Duodenal mucosa (tissue), 2 donors: Measurements from ENCODE around the gene RAP1GDS1.

Experiments used
- H3K27ac ChIP-seq: one replicate; pipeline ENCODE4 v1.7.0; 2013; ENCODE audit warnings: low read depth, low read length
- H3K27me3 ChIP-seq, 2 donors: one replicate each; pipeline ENCODE4 v1.7.0; 2013; ENCODE audit warnings: low read length in 2 of 2, control low read depth in 1 of 2; ENCODE audit not compliant: insufficient read depth in 2 of 2, control insufficient read depth in 1 of 2
- H3K36me3 ChIP-seq, 2 donors: one replicate each; pipeline ENCODE4 v1.7.0; 2013; ENCODE audit warnings: low read length in 2 of 2, control low read depth in 1 of 2; ENCODE audit not compliant: insufficient read depth in 2 of 2, control insufficient read depth in 1 of 2
- H3K4me1 ChIP-seq, 2 donors: one replicate each; pipeline ENCODE4 v1.7.0; 2013; ENCODE audit warnings: low read length in 2 of 2, control low read depth in 1 of 2; ENCODE audit not compliant: insufficient read depth in 2 of 2, control insufficient read depth in 1 of 2
- H3K4me3 ChIP-seq, 2 donors: one replicate each; pipeline ENCODE4 v1.7.0; 2013; ENCODE audit warnings: low read length in 2 of 2, low read depth in 1 of 2
- H3K9ac ChIP-seq, 2 donors: one replicate each; pipeline ENCODE4 v1.7.0; 2013; ENCODE audit warnings: low read length in 2 of 2, low read depth in 1 of 2
- H3K9me3 ChIP-seq, 2 donors: one replicate each; pipeline ENCODE4 v1.7.0; 2013; ENCODE audit warnings: low read length in 2 of 2, control low read depth in 1 of 2; ENCODE audit not compliant: control insufficient read depth in 1 of 2

Gene RAP1GDS1, protein sequence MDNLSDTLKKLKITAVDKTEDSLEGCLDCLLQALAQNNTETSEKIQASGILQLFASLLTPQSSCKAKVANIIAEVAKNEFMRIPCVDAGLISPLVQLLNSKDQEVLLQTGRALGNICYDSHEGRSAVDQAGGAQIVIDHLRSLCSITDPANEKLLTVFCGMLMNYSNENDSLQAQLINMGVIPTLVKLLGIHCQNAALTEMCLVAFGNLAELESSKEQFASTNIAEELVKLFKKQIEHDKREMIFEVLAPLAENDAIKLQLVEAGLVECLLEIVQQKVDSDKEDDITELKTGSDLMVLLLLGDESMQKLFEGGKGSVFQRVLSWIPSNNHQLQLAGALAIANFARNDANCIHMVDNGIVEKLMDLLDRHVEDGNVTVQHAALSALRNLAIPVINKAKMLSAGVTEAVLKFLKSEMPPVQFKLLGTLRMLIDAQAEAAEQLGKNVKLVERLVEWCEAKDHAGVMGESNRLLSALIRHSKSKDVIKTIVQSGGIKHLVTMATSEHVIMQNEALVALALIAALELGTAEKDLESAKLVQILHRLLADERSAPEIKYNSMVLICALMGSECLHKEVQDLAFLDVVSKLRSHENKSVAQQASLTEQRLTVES

DNA sequence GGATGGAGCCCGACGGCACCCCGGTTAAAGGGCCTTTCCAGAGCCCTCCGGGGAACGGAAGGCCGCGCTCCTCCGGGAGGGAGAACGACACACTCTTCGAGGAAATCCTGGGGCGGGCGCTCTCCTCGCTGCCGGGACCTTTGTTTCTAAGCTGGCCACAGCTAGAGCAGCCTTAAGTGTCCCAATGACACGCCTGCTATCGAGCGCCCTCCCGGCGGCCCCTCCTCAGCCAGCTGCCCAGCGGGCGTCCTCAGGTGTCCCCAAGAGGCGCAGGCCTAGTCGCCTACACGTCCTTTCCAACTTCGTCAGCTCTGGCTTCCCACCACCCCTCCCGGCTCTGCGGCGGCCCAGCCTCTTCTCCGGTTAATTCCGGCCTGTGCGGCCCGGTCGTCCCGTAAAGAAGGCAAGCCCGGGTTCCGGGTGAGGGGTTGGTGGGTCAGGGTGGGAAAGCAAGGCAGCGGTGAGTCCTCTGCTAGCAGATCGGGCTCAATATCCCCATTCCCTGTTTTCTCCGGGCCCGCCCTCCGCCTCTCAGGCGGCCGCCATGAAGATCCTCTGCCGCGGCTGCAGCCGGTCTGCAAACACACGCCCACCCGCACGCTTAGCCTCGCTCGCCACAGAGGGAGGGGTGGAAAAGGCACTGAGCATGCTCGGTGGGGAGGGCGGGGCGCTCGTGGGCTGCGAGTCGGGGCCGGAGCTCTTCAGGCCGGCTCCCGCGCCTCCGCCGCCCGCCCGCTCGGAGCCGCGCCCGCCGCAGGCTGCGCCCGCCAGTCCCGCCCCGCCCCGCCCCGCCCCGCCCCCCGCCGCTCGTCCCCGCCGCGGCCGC, at the start of gene RAP1GDS1:
TSS of gene RAP1GDS1 (plus strand) at position 806 of the 826 bp plus-strand sequence. CDS start 182 bp downstream, outside the sequence.
- Histone ChIP-seq H3K27me3 (no peaks in the 10 kb centered on the region), H3K4me1 (peaks cover 17 to 18% of the 10 kb centered on the region in 2 donors), H3K4me3 (peak within 1 kb of the TSS; percentile 86 to 90), H3K9ac (peak within 1 kb of the TSS; percentile 90 to 95), H3K36me3 (no peaks in the 10 kb centered on the region), H3K9me3 (no peaks in the 10 kb centered on the region), H3K27ac (peak within 1 kb of the TSS; percentile 97)

- Histone ChIP-seq H3K27me3 (no peaks in the 10 kb centered on the region), H3K9ac (no peak overlapping the region), H3K9me3 (no peaks in the 10 kb centered on the region), H3K4me1 (no peaks in the 10 kb centered on the region), H3K27ac (no peak overlapping the region), H3K36me3 (no peaks in the 10 kb centered on the region), H3K4me3 (no peak overlapping the region)
These were observed 38.9 kb upstream of the RAP1GDS1 start for GRCh38 chr4:98222306-98222705.

GRCh38 chr4:98226396-98226795, 34.8 kb upstream of the RAP1GDS1 start:
- Histone ChIP-seq H3K9me3 (no peaks in the 10 kb centered on the region), H3K9ac (no peak overlapping the region), H3K27ac (no peak overlapping the region), H3K27me3 (no peaks in the 10 kb centered on the region), H3K36me3 (no peaks in the 10 kb centered on the region), H3K4me3 (no peak overlapping the region), H3K4me1 (no peaks in the 10 kb centered on the region)

DNA sequence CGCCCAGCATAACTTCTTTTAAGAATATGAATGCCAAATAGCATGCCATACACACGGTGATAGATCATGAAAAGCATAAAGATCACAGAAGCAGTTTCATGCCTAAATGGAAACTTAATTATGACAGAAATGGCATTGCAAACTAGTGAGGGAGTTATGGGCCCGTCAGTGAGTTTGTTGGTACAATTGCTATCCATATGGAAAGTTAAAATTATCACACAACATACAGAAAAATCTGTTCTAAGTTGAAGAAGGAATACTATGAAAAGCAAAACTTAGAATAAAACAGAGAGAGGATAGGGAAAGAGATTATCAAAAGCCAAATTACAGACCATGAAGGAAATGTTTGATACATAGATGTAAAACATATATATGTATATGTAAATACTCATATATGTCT, 30.2 kb upstream of the RAP1GDS1 start:
- no peaks in the 10 kb centered on the region for H3K36me3 ChIP-seq
- H3K4me3 ChIP-seq = no peak overlapping the region
- no peaks in the 10 kb centered on the region for H3K9me3 ChIP-seq
- H3K4me1 ChIP-seq = no peaks in the 10 kb centered on the region
- H3K27ac ChIP-seq = no peak overlapping the region
- H3K9ac ChIP-seq = no peak overlapping the region
- H3K27me3 ChIP-seq = no peaks in the 10 kb centered on the region

GRCh38 chr4:98232202-98232601, 29.0 kb upstream of the RAP1GDS1 start:
- no peaks in the 10 kb centered on the region for H3K9me3 ChIP-seq
- H3K9ac ChIP-seq = no peak overlapping the region
- H3K4me1 ChIP-seq = no peaks in the 10 kb centered on the region
- no peaks in the 10 kb centered on the region for H3K27me3 ChIP-seq
- H3K27ac ChIP-seq = no peak overlapping the region
- no peak overlapping the region for H3K4me3 ChIP-seq
- H3K36me3 ChIP-seq = no peaks in the 10 kb centered on the region

DNA sequence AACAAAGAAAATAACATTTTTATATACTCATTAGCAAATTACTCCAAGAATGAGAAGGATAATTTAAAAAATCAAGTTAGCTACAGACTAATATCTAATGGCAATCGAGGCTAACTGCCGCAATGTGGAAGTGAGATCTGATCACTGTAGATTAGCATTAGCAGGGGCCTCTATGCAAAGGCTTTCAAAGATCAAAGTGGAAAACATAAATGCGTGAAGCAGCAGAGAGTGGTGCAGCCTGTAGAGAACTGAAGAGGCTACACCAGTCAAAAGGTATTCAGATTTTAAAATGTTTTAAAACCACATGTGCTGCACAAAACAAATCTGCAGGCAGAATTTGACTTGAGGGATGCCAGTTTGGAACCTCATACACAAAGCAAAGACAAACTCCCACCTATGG, 24.0 kb upstream of the RAP1GDS1 start:
- Histone ChIP-seq H3K4me1 (no peaks in the 10 kb centered on the region), H3K9me3 (no peaks in the 10 kb centered on the region), H3K4me3 (no peak overlapping the region), H3K27ac (no peak overlapping the region), H3K27me3 (no peaks in the 10 kb centered on the region), H3K36me3 (no peaks in the 10 kb centered on the region), H3K9ac (no peak overlapping the region)

GRCh38 chr4:98242063-98242462, 19.1 kb upstream of the RAP1GDS1 start:
- Histone ChIP-seq H3K9me3 (no peaks in the 10 kb centered on the region), H3K27ac (no peak overlapping the region), H3K9ac (no peak overlapping the region), H3K36me3 (no peaks in the 10 kb centered on the region), H3K4me1 (no peaks in the 10 kb centered on the region), H3K4me3 (no peak overlapping the region), H3K27me3 (no peaks in the 10 kb centered on the region)

GRCh38 chr4:98242538-98242937, 18.6 kb upstream of the RAP1GDS1 start:
- Histone ChIP-seq H3K4me1 (no peaks in the 10 kb centered on the region), H3K27me3 (no peaks in the 10 kb centered on the region), H3K9me3 (no peaks in the 10 kb centered on the region), H3K36me3 (no peaks in the 10 kb centered on the region), H3K9ac (no peak overlapping the region), H3K27ac (no peak overlapping the region), H3K4me3 (no peak overlapping the region)

DNA sequence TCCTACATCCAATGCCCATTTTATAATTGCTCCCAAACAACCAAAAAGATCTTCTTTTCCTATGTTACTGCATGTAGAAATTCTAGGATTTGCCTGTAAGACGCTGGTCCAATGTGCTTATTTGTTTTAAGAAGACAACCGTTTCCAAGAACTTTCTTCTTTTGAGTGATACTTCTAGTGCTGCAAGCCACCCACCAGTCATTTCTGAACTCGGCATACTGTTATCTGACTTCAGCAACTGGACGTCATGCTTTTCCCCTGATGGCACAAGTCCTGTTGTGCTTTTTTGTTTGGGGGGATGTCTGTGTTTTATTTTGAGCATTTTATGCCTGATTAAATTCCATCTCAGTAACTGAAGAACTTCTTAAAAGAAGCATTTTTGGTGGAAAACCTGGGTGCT, 16.0 kb upstream of the RAP1GDS1 start:
- no peak overlapping the region for H3K27ac ChIP-seq
- no peaks in the 10 kb centered on the region for H3K4me1 ChIP-seq
- H3K9ac ChIP-seq = no peak overlapping the region
- no peak overlapping the region for H3K4me3 ChIP-seq
- H3K9me3 ChIP-seq = no peaks in the 10 kb centered on the region
- no peaks in the 10 kb centered on the region for H3K36me3 ChIP-seq
- no peaks in the 10 kb centered on the region for H3K27me3 ChIP-seq

GRCh38 chr4:98248934-98249333, 12.2 kb upstream of the RAP1GDS1 start:
- H3K9ac ChIP-seq = no peak overlapping the region
- H3K4me1 ChIP-seq = no peaks in the 10 kb centered on the region
- no peaks in the 10 kb centered on the region for H3K27me3 ChIP-seq
- no peaks in the 10 kb centered on the region for H3K36me3 ChIP-seq
- H3K27ac ChIP-seq = no peak overlapping the region
- no peak overlapping the region for H3K4me3 ChIP-seq
- no peaks in the 10 kb centered on the region for H3K9me3 ChIP-seq
